ENCODE measurements around the gene B4GALNT4.

GRCh38 chr11:415640-416041 is 46.3 kb downstream of the B4GALNT4 start:
- no peak for TF ChIP-seq CTCF (conservative IDR thresholded peaks at IDR 0.05; ENCODE audit: low read depth, low read length)
- no peak for TF ChIP-seq BHLHE40 (IDR thresholded peaks at IDR 0.05; ENCODE audit: low read depth, low read length)
- TF ChIP-seq POLR2A (IDR thresholded peaks at IDR 0.05; ENCODE audit: low read depth, low read length): no peak
- TF ChIP-seq USF2 (IDR thresholded peaks at IDR 0.05; ENCODE audit: low read depth, low read length): no peak
- TF ChIP-seq MAZ (IDR thresholded peaks at IDR 0.05; ENCODE audit: borderline replicate concordance, low read depth, low read length): no peak
- TF ChIP-seq RAD21 (IDR thresholded peaks at IDR 0.05; ENCODE audit: low read length): no peak
- no peak for TF ChIP-seq ELK1 (IDR thresholded peaks at IDR 0.05; ENCODE audit: borderline replicate concordance, low read depth, low read length)
- TF ChIP-seq SMC3 (IDR thresholded peaks at IDR 0.05; ENCODE audit: low read depth, low read length): no peak
- no peak for TF ChIP-seq MAFK (IDR thresholded peaks at IDR 0.05; ENCODE audit: low read depth, low read length)
